ELF-1 (cell line): ENCODE data around the gene FOXP1.

Experiments
- DNase-seq: peaks from one replicate; pipeline ENCODE4 v3.0.0-alpha.2; 2016; ENCODE audit warnings: low read depth, low spot score

Gene FOXP1

GRCh38 chr3:71587958-71588357 is 4.4 kb upstream of the FOXP1 start:
- DNase-seq, result no peak

GRCh38 chr3:71586810-71587242 is 3.3 kb upstream of the FOXP1 start:
- DNase-seq, result no peak

GRCh38 chr3:71585887-71586809 is 2.6 kb upstream of the FOXP1 start:
- DNase-seq, result no peak

GRCh38 chr3:71585131-71585530 is 1.6 kb upstream of the FOXP1 start:
- no peak for DNase-seq

GRCh38 chr3:71584394-71585011 is 975 bp upstream of the FOXP1 start:
- DNase-seq, result peak; percentile 81

DNA sequence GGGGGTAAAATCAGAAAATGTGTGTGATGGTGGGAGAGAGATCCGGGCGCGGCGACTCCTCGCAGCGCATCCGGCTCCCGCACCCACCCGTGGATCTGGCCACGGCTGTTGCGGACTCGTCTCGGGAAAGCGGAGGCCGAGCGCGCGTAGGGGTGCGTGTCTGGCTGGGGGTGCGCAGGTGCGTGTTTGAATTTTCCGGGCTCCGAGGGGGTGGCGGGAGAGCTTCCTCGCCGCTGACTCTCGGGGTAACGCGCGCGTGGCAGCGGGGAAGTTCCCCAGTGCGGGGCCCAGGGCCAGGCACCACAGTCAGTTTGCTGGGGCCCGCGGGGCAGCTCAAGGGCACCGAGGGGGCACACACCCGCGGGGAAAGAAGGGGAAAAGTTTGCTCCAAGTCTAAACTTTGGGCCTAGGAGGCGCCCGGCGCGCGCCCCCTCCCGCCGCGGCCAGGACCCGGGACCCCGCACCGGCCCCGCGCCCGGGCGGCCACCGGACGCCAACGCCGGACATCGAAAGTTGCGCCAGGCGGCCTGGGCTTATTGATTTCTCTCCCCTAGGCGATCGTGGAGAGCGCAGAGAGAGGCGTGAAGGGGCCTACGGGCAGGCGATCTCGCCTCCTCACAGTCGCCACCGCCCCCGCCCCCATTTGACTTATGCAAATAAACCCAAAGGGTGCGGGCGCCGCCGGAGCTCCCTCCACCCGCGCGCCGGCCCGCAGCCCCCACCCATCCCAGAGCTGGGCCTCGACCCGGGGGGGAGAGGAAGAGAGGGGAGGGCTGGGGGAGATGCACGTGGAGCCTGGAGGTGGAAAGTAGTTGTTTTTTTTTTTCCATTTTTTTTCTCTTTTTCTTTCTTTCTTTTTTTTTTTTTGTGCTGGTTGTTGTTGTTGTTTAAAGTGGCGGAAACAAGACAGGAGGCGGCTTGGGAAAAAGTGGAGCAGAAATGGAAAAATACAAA is 639 bp downstream of the FOXP1 start:
- peak; percentile 72 for DNase-seq

GRCh38 chr3:71582036-71582611 is 1.4 kb downstream of the FOXP1 start:
- peak; percentile 71 for DNase-seq

DNA sequence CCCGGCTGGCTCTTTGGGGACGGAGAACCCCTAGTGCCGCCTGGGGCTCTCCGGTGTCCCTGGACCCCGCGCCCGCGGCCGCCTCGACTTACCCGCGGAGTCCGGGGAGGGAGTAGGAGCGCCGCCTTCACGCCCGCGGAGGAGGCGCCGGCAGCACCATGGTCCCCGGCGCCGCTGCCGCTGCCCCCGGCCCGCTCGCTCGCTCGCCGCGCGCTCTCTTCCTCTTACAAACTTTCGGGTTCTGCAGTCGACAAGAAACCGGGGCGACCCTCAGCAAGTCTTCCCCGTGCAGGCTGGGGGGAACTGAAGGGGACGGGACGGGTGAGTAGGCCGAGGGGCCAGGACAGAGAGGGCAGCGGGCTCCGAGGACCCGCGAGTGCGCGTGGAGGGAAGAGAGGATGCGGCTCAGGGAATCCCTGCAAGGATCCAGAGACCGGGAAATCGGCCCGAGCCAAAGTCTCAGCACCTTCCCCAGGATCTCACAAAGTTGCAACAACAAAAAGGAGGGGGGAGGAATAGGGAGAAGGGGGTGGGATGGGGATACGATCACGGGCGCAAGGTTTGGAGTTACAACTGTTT is 2.0 kb downstream of the FOXP1 start:
- peak; percentile 53 for DNase-seq

DNA sequence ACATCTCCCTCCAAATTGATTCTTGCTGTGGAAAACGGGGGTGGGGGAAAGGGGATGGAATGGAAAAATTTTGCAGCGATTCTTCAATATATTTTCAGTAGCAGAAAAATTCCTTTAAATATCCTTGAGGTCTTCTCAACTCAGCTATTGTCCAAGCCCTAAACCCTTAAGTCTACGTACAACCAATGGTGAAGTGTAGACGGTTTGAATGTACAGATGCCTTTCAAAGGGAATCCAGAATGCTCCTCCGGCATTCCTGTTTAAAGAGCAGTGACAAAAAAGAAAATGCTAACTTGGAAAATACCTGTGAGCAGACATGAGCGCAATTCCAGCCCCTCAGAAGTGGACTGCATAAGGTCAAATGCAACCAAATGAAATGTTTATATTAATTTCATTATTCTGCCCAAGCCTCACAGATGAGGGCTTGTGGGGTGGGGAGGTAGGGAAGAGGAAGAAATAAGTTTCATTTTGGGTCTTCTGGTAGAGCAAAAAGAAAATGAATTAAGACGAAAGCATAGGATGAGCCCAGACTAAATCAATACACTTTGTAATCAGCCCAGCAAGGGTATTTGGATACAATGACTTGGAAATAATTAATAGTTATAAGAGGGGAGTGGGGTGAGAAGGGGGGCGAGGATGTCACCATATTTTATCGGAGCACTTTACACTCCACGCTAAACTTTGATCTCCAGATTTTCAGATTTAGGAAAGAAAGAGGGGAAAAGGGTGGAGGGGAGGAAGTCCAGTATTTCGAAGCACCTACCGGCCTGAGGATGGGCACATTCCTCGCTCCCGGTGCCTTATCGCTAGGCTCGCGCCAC is 2.7 kb downstream of the FOXP1 start:
- DNase-seq, result no peak

DNA sequence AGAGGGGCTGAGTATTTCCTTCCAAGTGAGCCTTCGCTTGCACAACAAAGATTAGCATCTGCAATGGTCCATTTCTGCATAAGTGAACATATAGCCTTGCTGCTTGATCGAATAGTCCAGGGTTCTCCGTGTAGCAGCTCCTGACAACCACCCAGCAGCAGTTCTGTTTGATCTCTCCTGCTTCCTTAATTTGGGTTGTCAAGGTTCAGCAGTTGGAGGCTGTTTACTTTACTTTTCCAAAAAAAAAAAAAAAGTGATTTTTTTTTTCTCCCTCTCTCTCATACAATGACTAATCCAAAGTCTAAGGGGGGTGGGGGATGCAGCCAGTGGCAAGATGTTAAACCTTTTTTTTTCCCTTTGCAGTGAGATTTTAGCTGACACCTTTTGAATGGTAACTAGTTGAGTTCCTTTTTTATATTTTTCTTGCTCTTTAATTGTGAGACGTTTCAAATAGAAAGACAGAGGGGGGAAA is 3.6 kb downstream of the FOXP1 start:
- no peak for DNase-seq

DNA sequence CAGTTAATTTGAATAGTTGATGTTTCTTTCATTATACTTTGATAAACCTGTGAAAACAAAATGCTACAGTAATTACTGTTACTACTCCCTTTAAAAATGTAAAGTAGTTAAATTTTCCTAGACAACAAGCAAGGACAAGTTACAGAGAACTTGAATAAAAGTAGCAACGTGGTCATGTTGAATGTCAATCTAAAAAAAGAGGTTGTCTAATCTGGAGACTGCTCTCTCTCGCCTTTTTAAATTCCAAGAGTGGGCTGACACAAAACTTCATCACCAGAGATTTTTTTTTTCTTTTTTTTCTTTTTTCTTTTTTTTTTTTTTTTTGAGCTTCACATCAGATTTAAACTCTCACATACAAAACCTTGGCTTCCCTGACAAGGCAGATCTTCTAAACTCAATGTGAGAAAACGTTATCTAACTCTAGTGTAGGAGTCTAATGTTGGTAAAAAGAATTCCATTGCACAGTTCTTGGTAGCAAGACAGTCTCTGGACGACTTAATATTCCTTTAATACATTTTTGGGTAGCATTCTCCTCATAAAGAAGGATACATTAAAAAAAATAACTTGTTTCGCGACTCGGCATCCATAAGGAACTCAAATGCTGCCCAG is 4.1 kb downstream of the FOXP1 start:
- DNase-seq, result no peak

- no peak for DNase-seq
Measured at GRCh38 chr3:71578054-71578751, 5.3 kb downstream of the FOXP1 start.

DNA sequence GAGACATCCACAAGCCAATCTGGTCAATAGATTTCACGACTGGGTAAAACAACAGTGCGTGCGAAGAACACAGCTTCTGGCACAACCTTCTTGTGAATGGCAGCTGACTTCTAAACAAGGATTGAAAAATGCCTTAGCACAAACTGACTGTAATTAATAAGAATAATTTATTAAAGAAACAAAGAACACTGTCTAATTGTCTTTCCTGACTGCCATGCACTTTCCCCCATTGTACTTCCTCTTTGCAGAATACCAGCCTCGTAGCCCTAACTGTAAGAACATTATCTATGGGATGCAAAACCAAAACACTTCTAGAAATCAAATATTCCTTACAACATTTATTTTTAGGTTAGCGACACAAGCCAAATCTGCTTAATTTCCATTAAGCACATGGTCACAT is 6.5 kb downstream of the FOXP1 start:
- no peak for DNase-seq

GRCh38 chr3:71575433-71575832 is 8.1 kb downstream of the FOXP1 start:
- no peak for DNase-seq

DNA sequence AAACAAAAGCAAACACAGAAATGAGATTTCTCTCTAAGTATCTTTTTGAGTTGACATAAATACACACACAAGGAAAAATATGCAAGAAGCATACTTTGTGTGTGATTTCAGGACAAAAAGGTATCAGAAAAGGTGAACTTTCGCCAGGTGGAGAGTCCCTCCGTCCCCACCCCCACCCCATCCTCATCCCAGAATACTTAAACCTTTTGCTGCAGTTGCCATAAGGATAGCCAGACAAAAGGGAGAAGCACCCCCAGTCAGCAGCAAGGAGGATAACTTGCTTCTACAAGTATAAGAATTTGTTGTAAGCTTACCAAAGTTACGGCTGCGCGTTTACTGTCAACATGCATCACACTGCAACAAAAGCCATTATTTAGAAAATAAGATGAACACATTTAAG is 10.3 kb downstream of the FOXP1 start:
- no peak for DNase-seq

GRCh38 chr3:71570546-71570945 is 13.0 kb downstream of the FOXP1 start:
- DNase-seq, result no peak

DNA sequence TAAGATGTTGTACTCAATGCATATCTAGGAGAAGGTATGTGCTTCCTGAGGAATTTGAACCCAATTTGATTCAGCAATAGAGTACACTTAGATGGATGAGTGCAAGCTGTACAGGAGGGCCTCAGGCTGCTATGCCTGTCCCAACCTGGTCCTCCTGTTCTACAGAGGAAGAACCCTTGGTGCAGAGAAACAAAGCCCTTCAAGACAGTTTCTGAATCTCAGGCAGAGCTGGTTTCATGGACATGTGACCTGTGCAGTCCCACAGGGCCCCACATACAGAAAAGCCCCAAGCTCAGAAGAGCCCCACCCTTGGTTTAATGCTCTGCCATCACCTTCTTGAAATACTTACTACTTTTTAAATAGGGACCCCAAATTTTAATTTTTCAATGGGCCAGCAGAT is 15.3 kb downstream of the FOXP1 start:
- DNase-seq, result no peak

DNA sequence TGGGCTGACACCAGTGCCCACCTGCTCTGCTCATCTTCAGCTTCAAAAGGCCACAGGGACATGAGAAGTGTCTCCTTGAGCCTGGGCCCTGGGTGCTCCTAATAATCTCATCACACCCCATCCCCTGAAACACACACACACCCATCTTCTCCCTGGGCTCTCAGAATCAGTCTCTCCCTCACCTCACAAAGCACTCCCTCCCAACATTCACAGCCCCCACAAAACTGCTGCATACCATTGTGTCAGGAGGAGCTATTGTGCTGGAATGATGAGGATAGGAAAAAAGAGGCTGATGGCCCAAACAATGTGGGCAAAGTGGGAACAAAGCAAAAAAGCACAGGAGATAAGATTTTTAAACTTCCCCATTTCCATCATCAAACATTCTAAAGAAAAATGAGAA is 16.8 kb downstream of the FOXP1 start:
- no peak for DNase-seq

GRCh38 chr3:71565976-71566375 is 17.6 kb downstream of the FOXP1 start:
- DNase-seq, result no peak
